H1 (cell line): Measurements from ENCODE around the gene TSSC4. TPM values are rescaled to one million over a fixed set of nuclear protein-coding genes. Genes with fewer than 3 reads are reported as not detected.

Experiments
- CTCF ChIA-PET: fragments of 300-600 bp; sonication (Branson Sonifier 250); formaldehyde crosslinking; loops from one replicate; lab custom pipeline; 2021; ENCODE audit not compliant: partially characterized antibody; lab: Charles Lee
- POLR2A ChIA-PET: fragments of 300-600 bp; sonication (Branson Sonifier 250); formaldehyde crosslinking; loops from one replicate; lab custom pipeline; 2021; ENCODE audit warnings: inconsistent platforms; ENCODE audit not compliant: partially characterized antibody; lab: Charles Lee
- DNase-seq, 2 experiments: peaks; one replicate each; pipeline versions ENCODE4 v3.0.0 to v3.0.0-alpha.2; 2010 to 2022; ENCODE audit warnings: low spot score in 2 of 2, low read depth in 1 of 2, mixed read lengths in 1 of 2
- FAIRE-seq: peaks from 2 replicates; lab custom pipeline; 2011; peaks lifted over from hg19 to GRCh38; lab: Jason Lieb, UNC
- H2AFZ ChIP-seq: 2 replicates; pipeline ENCODE4 v1.8.1; 2012; ENCODE audit warnings: low read length, inconsistent platforms
- H2AK5ac ChIP-seq: 2 replicates; pipeline ENCODE4 v1.6.1; 2013; ENCODE audit warnings: low read depth, low read length
- H2BK120ac ChIP-seq: replicated peaks from 2 replicates; pipeline ENCODE3; 2013; ENCODE audit warnings: low read depth, low read length, inconsistent platforms
- H2BK12ac ChIP-seq: 2 replicates; pipeline ENCODE4 v1.6.1; 2013; ENCODE audit warnings: low read depth, low read length
- H2BK15ac ChIP-seq: 2 replicates; pipeline ENCODE4 v1.6.1; 2013; ENCODE audit warnings: low read length
- H2BK20ac ChIP-seq: 2 replicates; pipeline ENCODE4 v1.6.1; 2013; ENCODE audit warnings: low read length
- H2BK5ac ChIP-seq: 2 replicates; pipeline ENCODE4 v1.6.1; 2013; ENCODE audit warnings: low read depth, low read length
- H3K14ac ChIP-seq: 2 replicates; pipeline ENCODE4 v1.6.1; 2013; ENCODE audit warnings: inconsistent platforms; ENCODE audit not compliant: insufficient read length
- H3K18ac ChIP-seq: 2 replicates; pipeline ENCODE4 v1.6.1; 2013; ENCODE audit warnings: low read length; ENCODE audit errors: extremely low read depth
- H3K23ac ChIP-seq: 2 replicates; pipeline ENCODE4 v1.6.1; 2013; ENCODE audit warnings: inconsistent platforms; ENCODE audit not compliant: insufficient read length
- H3K23me2 ChIP-seq: 2 replicates; pipeline ENCODE4 v1.6.1; 2013; ENCODE audit warnings: low read depth, low read length
- H3K27ac ChIP-seq: 2 replicates; pipeline ENCODE4 v1.6.1; 2011; ENCODE audit warnings: low read depth, low read length, inconsistent platforms
- H3K27me3 ChIP-seq, 4 experiments: replicated peaks in 1 of 4; 1 replicate in 1 of 4; 2 replicates in 3 of 4; pipeline versions ENCODE4 v1.6.1 to v1.8.1; 2011 to 2013; ENCODE audit warnings: low read length in 3 of 4, mild to moderate bottlenecking in 3 of 4, inconsistent platforms in 2 of 4, mixed read lengths in 2 of 4, moderate library complexity in 1 of 4; ENCODE audit not compliant: control insufficient read depth in 3 of 4, insufficient read depth in 3 of 4; ENCODE audit errors: extremely low read depth in 1 of 4
- H3K36me3 ChIP-seq, 4 experiments: 2 replicates each; pipeline versions ENCODE4 v1.6.1 to v1.8.1; 2011 to 2013; ENCODE audit warnings: mild to moderate bottlenecking in 4 of 4, low read length in 3 of 4, moderate library complexity in 2 of 4, control low read depth in 1 of 4, inconsistent platforms in 1 of 4; ENCODE audit not compliant: insufficient read depth in 4 of 4, control insufficient read depth in 2 of 4
- H3K4ac ChIP-seq: replicated peaks from 2 replicates; pipeline ENCODE3; 2013; ENCODE audit warnings: low read length, low read depth, mixed read lengths, inconsistent platforms; ENCODE audit not compliant: insufficient read length
- H3K4me1 ChIP-seq, 4 experiments: replicated peaks in 1 of 4; 1 replicate in 1 of 4; 2 replicates in 3 of 4; pipeline versions ENCODE4 v1.6.1 to v1.8.1; 2011 to 2013; ENCODE audit warnings: low read length in 3 of 4, inconsistent platforms in 2 of 4, mixed read lengths in 1 of 4; ENCODE audit not compliant: insufficient read depth in 4 of 4, control insufficient read depth in 3 of 4
- H3K4me2 ChIP-seq, 2 experiments: 2 replicates each; pipeline versions ENCODE4 v1.6.1 to v1.8.1; 2011 to 2013; ENCODE audit warnings: low read depth in 2 of 2, low read length in 2 of 2, control low read depth in 1 of 2, inconsistent platforms in 1 of 2, mild to moderate bottlenecking in 1 of 2; ENCODE audit not compliant: insufficient read depth in 1 of 2
- H3K4me3 ChIP-seq, 4 experiments: fragments of 200-600, 300-600 bp in 1 of 4; sonication (generic), shearing (Covaris generic), sonication (Bioruptor Twin) in 1 of 4; 2 replicates each; pipeline versions ENCODE4 v1.5.1 to v1.8.1; 2011 to 2016; ENCODE audit warnings: low read length in 4 of 4, low read depth in 3 of 4, control low read depth in 2 of 4, inconsistent platforms in 2 of 4, mild to moderate bottlenecking in 2 of 4, mixed read lengths in 1 of 4, moderate library complexity in 1 of 4; ENCODE audit not compliant: insufficient read depth in 2 of 4; ENCODE audit errors: extremely low read depth in 1 of 4
- H3K56ac ChIP-seq: replicated peaks from 2 replicates; pipeline ENCODE3; 2013; ENCODE audit warnings: low read depth, mild to moderate bottlenecking, mixed read lengths, low read length, inconsistent platforms; ENCODE audit not compliant: insufficient read length
- H3K79me1 ChIP-seq: 2 replicates; pipeline ENCODE4 v1.6.1; 2013; ENCODE audit warnings: low read depth, low read length, control low read depth
- H3K79me2 ChIP-seq, 2 experiments: 2 replicates each; pipeline versions ENCODE4 v1.6.1 to v1.8.1; 2012 to 2013; ENCODE audit warnings: low read length in 2 of 2, mild to moderate bottlenecking in 2 of 2, inconsistent platforms in 1 of 2; ENCODE audit not compliant: insufficient read depth in 2 of 2, control insufficient read depth in 1 of 2
- H3K9ac ChIP-seq, 4 experiments: replicated peaks in 1 of 4; 1 replicate in 1 of 4; 2 replicates in 3 of 4; pipeline versions ENCODE4 v1.6.1 to v1.8.1; 2011 to 2013; ENCODE audit warnings: low read depth in 3 of 4, low read length in 3 of 4, control low read depth in 2 of 4, mild to moderate bottlenecking in 2 of 4, moderate library complexity in 2 of 4, inconsistent platforms in 1 of 4; ENCODE audit errors: extremely low read depth in 1 of 4
- H3K9me3 ChIP-seq, 2 experiments: 2 replicates each; pipeline versions ENCODE4 v1.6.1 to v1.8.1; 2012 to 2013; ENCODE audit warnings: mild to moderate bottlenecking in 2 of 2, moderate library complexity in 2 of 2, control low read depth in 1 of 2, inconsistent platforms in 1 of 2, low read depth in 1 of 2, low read length in 1 of 2, mixed read lengths in 1 of 2; ENCODE audit not compliant: insufficient read depth in 2 of 2
- H4K20me1 ChIP-seq, 2 experiments: replicated peaks in 1 of 2; 2 replicates each; pipeline versions ENCODE3 to v1.8.1; 2011 to 2013; ENCODE audit warnings: inconsistent platforms in 2 of 2, low read length in 2 of 2, mild to moderate bottlenecking in 1 of 2; ENCODE audit not compliant: insufficient read depth in 2 of 2, control insufficient read depth in 1 of 2
- H4K5ac ChIP-seq: 2 replicates; pipeline ENCODE4 v1.6.1; 2013; ENCODE audit warnings: low read length, low read depth, mixed read lengths, inconsistent platforms; ENCODE audit not compliant: insufficient read length
- H4K8ac ChIP-seq: 2 replicates; pipeline ENCODE4 v1.8.0; 2013; ENCODE audit warnings: mild to moderate bottlenecking, moderate library complexity, low read length, inconsistent platforms; ENCODE audit not compliant: insufficient read depth; ENCODE audit errors: extremely low read depth
- H4K91ac ChIP-seq: replicated peaks from 2 replicates; pipeline ENCODE3; 2013; ENCODE audit warnings: low read length, mixed read lengths, inconsistent platforms; ENCODE audit not compliant: insufficient read length
- CTBP2 ChIP-seq: IDR thresholded peaks from 2 replicates; pipeline ENCODE4 v1.7.0; 2011; ENCODE audit warnings: borderline replicate concordance, mild to moderate bottlenecking, moderate library complexity, mixed read lengths, low read length; ENCODE audit not compliant: insufficient read depth, insufficient read length
- RBBP5 ChIP-seq: IDR thresholded peaks from 2 replicates; pipeline ENCODE4 v1.7.1; 2012; ENCODE audit warnings: low read depth, mild to moderate bottlenecking, inconsistent platforms, low read length, moderate library complexity, borderline replicate concordance
- WGBS, 2 experiments: shearing (Covaris generic) in 1 of 2; methylation state at CpG; one replicate each; pipeline versions ENCODE4 v1.1.6 to v1.1.7; 2013 to 2015; ENCODE audit warnings: low lambda C conversion rate in 2 of 2, mixed read lengths in 2 of 2, inconsistent platforms in 1 of 2, low coverage in 1 of 2, missing lambda C conversion rate in 1 of 2; ENCODE audit not compliant: insufficient replicate concordance in 2 of 2, insufficient coverage in 1 of 2, insufficient read length in 1 of 2; ENCODE audit errors: extremely low coverage in 1 of 2, missing lambda C conversion rate in 1 of 2; 5-methylcytosine and 5-hydroxymethylcytosine counted together
- polyA plus RNA-seq, 7 experiments: library from polyadenylated mRNA; depleted of rRNA in 3 of 7; stranded (reverse) in 5 of 7; unstranded in 2 of 7; fragments of >200 nt in 5 of 7; fragments of 200-250 nt in 2 of 7; gene quantifications; 1 replicate in 5 of 7; 2 replicates in 1 of 7; 4 replicates in 1 of 7; pipeline versions ENCODE4 v1.2.1 to v1.2.3, GENCODE V29; 2011 to 2013; ENCODE audit warnings: missing spikeins in 2 of 7, mixed read lengths in 2 of 7
- total RNA-seq: library from RNA; stranded (reverse); fragmentation: NEBNext Ultra II Directional; extraction: Animal tissue kit (Norgen Biotek cat#: 25700); gene quantifications from 2 replicates; pipeline ENCODE4 v1.2.1, GENCODE V29; 2021
- TF ChIP-seq, protein P1 (sequence below): IDR thresholded peaks from 2 replicates; pipeline ENCODE4 v1.6.1; 2012; ENCODE audit warnings: inconsistent platforms

The TSSC4 gene
- total and polyA plus RNA-seq, 2 of the 8 experiments (the other 6 are each of a cell fraction or from before 2014, with no cell fraction given), result 34.0 to 39.3 TPM

- H2BK120ac ChIP-seq, result no peak overlapping the region
- no peak overlapping the region for H2BK20ac ChIP-seq
- H3K23me2 ChIP-seq, result no peaks in the 10 kb centered on the region
- no peak overlapping the region for H3K4me2 ChIP-seq
- H3K4me3 ChIP-seq, result no peak overlapping the region
- no peaks in the 10 kb centered on the region for H3K79me1 ChIP-seq
- H3K23ac ChIP-seq, result no peak overlapping the region
- H3K4ac ChIP-seq, result no peak overlapping the region
- no peaks in the 10 kb centered on the region; a peak in 1 of 7 replicates for H3K27me3 ChIP-seq
- TF ChIP-seq CTBP2, result no peak
- TF ChIP-seq, protein P1, sequence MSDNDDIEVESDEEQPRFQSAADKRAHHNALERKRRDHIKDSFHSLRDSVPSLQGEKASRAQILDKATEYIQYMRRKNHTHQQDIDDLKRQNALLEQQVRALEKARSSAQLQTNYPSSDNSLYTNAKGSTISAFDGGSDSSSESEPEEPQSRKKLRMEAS, result no peak
- no peak for TF ChIP-seq RBBP5
- H2BK15ac ChIP-seq, result no peak overlapping the region
- H3K9ac ChIP-seq, result no peak overlapping the region
- H3K9me3 ChIP-seq, result no peaks in the 10 kb centered on the region
- H2AK5ac ChIP-seq, result no peak overlapping the region
- CTCF ChIA-PET, result interaction anchor here (0.6 to 2.4 kb wide), 10 partner anchors 8 to 225 kb away, joined by 3 to 23 read pairs (median 4); partner anchors contain the start of gene TSSC4
- H3K79me2 ChIP-seq, result no peaks in the 10 kb centered on the region
- H2BK5ac ChIP-seq, result no peak overlapping the region
- no peak overlapping the region for H3K56ac ChIP-seq
- H2BK12ac ChIP-seq, result no peak overlapping the region
- FAIRE-seq (no peak), DNase-seq (no peak)
- no peak overlapping the region for H3K14ac ChIP-seq
- no peak overlapping the region for H4K91ac ChIP-seq
- no peaks in the 10 kb centered on the region for H3K36me3 ChIP-seq
- H3K18ac ChIP-seq, result no peak overlapping the region
- no peak overlapping the region for H4K5ac ChIP-seq
- POLR2A ChIA-PET, result interaction anchor here (2.3 kb wide), 1 partner anchor 12 kb away, joined by 4 read pairs; the partner anchor contains the start of gene TSSC4
- no peak overlapping the region for H4K8ac ChIP-seq
- no peak overlapping the region for H2AFZ ChIP-seq
- WGBS, 2 experiments, result 88% methylated on average over 6 of the region's 6 CpGs; no CpG with 5 or more reads in 1 of the 2 experiments
- no peaks in the 10 kb centered on the region for H3K4me1 ChIP-seq
- no peaks in the 10 kb centered on the region for H4K20me1 ChIP-seq
- no peak overlapping the region for H3K27ac ChIP-seq
These were observed 11.8 kb downstream of the TSSC4 start for GRCh38 chr11:2412323-2412722.
